Measurements from ENCODE around the gene SLC6A11. TPM values are rescaled to one million over a fixed set of nuclear protein-coding genes. Genes with fewer than 3 reads are reported as not detected.

The SLC6A11 gene
- total RNA-seq, 2 donors from 2014 or later = not detected

GRCh38 chr3:10808974-10809373 lies 7.1 kb upstream of the SLC6A11 start:
- Mint-ChIP-seq H3K9me3 (no peaks in the 10 kb centered on the region), H3K4me1 (ENCODE audit: low read depth in 2 of 2) (no peaks in the 10 kb centered on the region), H3K36me3 (no peaks in the 10 kb centered on the region), H3K27me3 (peaks cover 12 to 20% of the 10 kb centered on the region in 2 donors), H3K4me3 (no peak overlapping the region), H3K27ac (no peak overlapping the region)
- DNase-seq (ENCODE audit: low spot score) (no peak), ATAC-seq (no peak)

GRCh38 chr3:10810376-10810775 lies 5.7 kb upstream of the SLC6A11 start:
- H3K27me3 Mint-ChIP-seq = peaks cover 21 to 29% of the 10 kb centered on the region in 2 donors

DNA sequence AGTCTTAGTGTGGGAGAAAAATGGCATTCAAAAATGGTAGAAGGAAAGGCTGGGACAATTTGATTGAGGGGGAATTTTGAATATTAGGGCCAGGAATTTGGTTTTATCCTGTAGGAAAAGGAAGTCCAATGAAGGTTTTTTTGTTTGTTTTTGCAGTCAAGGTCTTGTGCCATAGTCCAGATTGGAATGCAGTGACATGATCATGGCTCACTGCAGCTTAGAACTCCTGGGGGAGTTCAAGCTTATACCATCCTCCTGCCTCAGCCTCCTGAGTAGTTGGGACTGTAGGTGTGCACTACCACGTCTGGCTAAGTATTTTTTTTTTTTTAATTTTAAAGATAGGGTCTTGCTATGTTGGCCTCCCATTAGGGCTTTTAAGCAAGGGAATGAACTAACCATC lies 2.6 kb upstream of the SLC6A11 start:
- no peak for ATAC-seq
- peaks cover 13 to 33% of the 10 kb centered on the region in 2 donors for H3K27me3 Mint-ChIP-seq
- H3K36me3 Mint-ChIP-seq = no peaks in the 10 kb centered on the region
- H3K4me3 Mint-ChIP-seq = no peak overlapping the region
- no peaks in the 10 kb centered on the region for H3K9me3 Mint-ChIP-seq
- H3K4me1 Mint-ChIP-seq (ENCODE audit: low read depth in 2 of 2) = no peaks in the 10 kb centered on the region
- H3K27ac Mint-ChIP-seq = no peak overlapping the region
- DNase-seq (ENCODE audit: low spot score) = no peak

More at GRCh38 chr3:10810376-10810775, 5.7 kb upstream of the SLC6A11 start:
- no peak overlapping the region for H3K27ac Mint-ChIP-seq
- H3K4me3 Mint-ChIP-seq = no peak overlapping the region
- no peak for ATAC-seq
- H3K9me3 Mint-ChIP-seq = no peaks in the 10 kb centered on the region
- no peak for DNase-seq (ENCODE audit: low spot score)
- H3K4me1 Mint-ChIP-seq (ENCODE audit: low read depth in 2 of 2) = no peaks in the 10 kb centered on the region
- H3K36me3 Mint-ChIP-seq = no peaks in the 10 kb centered on the region

GRCh38 chr3:10814623-10815022 lies 1.4 kb upstream of the SLC6A11 start:
- ATAC-seq (no peak), DNase-seq (ENCODE audit: low spot score) (no peak)
- no peaks in the 10 kb centered on the region for H3K36me3 Mint-ChIP-seq
- no peaks in the 10 kb centered on the region for H3K4me1 Mint-ChIP-seq (ENCODE audit: low read depth in 2 of 2)
- H3K9me3 Mint-ChIP-seq = no peaks in the 10 kb centered on the region
- H3K4me3 Mint-ChIP-seq = no peak overlapping the region
- no peak overlapping the region for H3K27ac Mint-ChIP-seq
- H3K27me3 Mint-ChIP-seq = peaks cover 13 to 33% of the 10 kb centered on the region in 2 donors

GRCh38 chr3:10815487-10815886 lies 541 bp upstream of the SLC6A11 start:
- ATAC-seq = no peak
- H3K27me3 Mint-ChIP-seq = peaks cover 13 to 36% of the 10 kb centered on the region in 2 donors
- no peak overlapping the region for H3K27ac Mint-ChIP-seq
- H3K9me3 Mint-ChIP-seq = no peaks in the 10 kb centered on the region
- no peak overlapping the region for H3K4me3 Mint-ChIP-seq
- no peaks in the 10 kb centered on the region for H3K4me1 Mint-ChIP-seq (ENCODE audit: low read depth in 2 of 2)
- no peak for DNase-seq (ENCODE audit: low spot score)
- no peaks in the 10 kb centered on the region for H3K36me3 Mint-ChIP-seq

DNA sequence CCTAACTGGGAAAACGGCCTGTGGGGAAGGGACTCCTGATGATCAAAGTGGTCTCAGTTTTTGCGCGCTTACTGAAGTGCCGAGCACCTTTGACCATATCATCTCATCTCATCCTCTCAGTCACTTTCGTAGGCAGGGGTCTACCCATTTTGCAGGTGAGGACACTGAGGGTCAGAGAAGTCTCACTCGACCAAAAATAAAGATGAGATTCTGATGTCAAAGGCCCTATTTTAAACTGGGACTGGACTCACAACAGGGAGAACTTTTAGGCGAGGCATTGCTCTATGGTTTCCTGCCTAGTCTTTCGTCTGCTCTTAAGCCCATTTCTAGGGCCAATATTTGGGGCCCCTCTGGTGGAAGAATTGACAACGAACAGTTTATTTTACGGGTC lies 830 bp downstream of the SLC6A11 start:
- peaks cover 14 to 26% of the 10 kb centered on the region in 2 donors for H3K27me3 Mint-ChIP-seq
- DNase-seq (ENCODE audit: low spot score) (no peak), ATAC-seq (no peak)
- no peaks in the 10 kb centered on the region for H3K36me3 Mint-ChIP-seq
- H3K4me1 Mint-ChIP-seq (ENCODE audit: low read depth in 2 of 2) = no peaks in the 10 kb centered on the region
- H3K4me3 Mint-ChIP-seq = no peak overlapping the region
- no peaks in the 10 kb centered on the region for H3K9me3 Mint-ChIP-seq
- no peak overlapping the region for H3K27ac Mint-ChIP-seq

GRCh38 chr3:10817506-10817905 lies 1.5 kb downstream of the SLC6A11 start:
- DNase-seq (ENCODE audit: low spot score) (no peak), ATAC-seq (no peak)
- no peak overlapping the region for H3K4me3 Mint-ChIP-seq
- H3K4me1 Mint-ChIP-seq (ENCODE audit: low read depth in 2 of 2) = no peaks in the 10 kb centered on the region
- no peak overlapping the region for H3K27ac Mint-ChIP-seq
- H3K9me3 Mint-ChIP-seq = no peaks in the 10 kb centered on the region
- peaks cover 15 to 26% of the 10 kb centered on the region in 2 donors for H3K27me3 Mint-ChIP-seq
- H3K36me3 Mint-ChIP-seq = no peaks in the 10 kb centered on the region

- Mint-ChIP-seq H3K27ac (no peak overlapping the region), H3K27me3 (peaks cover 8 to 12% of the 10 kb centered on the region in 2 donors), H3K9me3 (no peaks in the 10 kb centered on the region), H3K4me1 (ENCODE audit: low read depth in 2 of 2) (no peaks in the 10 kb centered on the region), H3K36me3 (no peaks in the 10 kb centered on the region), H3K4me3 (no peak overlapping the region)
- DNase-seq (ENCODE audit: low spot score) = no peak
- ATAC-seq = no peak
These were observed 6.0 kb downstream of the SLC6A11 start for GRCh38 chr3:10822055-10822454.

DNA sequence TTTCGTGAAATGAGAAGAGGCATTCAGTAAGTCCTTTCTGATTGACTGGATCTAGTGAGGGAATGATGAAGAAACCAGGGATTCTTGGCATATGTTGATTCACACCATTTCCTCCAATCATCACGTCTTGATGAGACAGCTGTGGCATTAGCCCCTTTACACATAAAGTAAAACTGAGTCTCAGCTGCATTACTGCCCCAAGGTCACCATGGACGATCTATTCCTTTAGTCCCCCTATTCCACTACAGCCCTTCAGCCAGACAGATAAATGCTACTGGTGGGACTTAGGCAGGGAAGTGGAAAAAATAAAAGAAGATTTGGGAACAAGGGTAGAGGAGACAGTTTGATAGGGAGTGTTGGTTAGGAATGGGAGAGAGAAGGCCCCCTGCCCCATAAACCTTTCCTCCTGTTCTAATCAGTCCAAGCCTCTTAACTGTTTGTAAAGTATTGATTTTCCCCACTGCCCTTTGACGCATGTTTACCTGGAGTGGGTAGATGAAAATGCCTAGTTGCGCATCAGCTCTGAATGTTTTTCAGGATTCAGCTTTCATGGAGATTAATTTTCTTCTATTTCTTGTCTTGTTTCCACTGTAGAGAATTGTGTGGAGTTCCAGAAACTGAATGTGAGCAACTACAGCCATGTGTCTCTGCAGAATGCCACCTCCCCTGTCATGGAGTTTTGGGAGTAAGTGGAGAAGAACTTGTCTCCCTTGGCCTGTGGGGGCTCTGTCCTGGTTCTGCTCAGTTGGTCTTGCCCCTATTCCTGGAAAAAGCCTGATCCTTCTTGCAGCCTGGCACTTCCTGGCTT lies 6.9 kb downstream of the SLC6A11 start:
- Mint-ChIP-seq H3K4me3 (no peak overlapping the region), H3K27ac (no peak overlapping the region), H3K36me3 (no peaks in the 10 kb centered on the region), H3K9me3 (no peaks in the 10 kb centered on the region), H3K4me1 (ENCODE audit: low read depth in 2 of 2) (no peaks in the 10 kb centered on the region), H3K27me3 (peaks cover 8 to 12% of the 10 kb centered on the region in 2 donors)
- DNase-seq (ENCODE audit: low spot score) = no peak
- no peak for ATAC-seq

- no peak overlapping the region for H3K4me3 Mint-ChIP-seq
- no peaks in the 10 kb centered on the region for H3K4me1 Mint-ChIP-seq (ENCODE audit: low read depth in 2 of 2)
- H3K27ac Mint-ChIP-seq = no peak overlapping the region
- H3K9me3 Mint-ChIP-seq = no peaks in the 10 kb centered on the region
- no peaks in the 10 kb centered on the region for H3K36me3 Mint-ChIP-seq
- H3K27me3 Mint-ChIP-seq = peaks cover 8 to 12% of the 10 kb centered on the region in 2 donors
- DNase-seq (ENCODE audit: low spot score) (no peak), ATAC-seq (no peak)
These were observed 7.4 kb downstream of the SLC6A11 start for GRCh38 chr3:10823516-10823818.

DNA sequence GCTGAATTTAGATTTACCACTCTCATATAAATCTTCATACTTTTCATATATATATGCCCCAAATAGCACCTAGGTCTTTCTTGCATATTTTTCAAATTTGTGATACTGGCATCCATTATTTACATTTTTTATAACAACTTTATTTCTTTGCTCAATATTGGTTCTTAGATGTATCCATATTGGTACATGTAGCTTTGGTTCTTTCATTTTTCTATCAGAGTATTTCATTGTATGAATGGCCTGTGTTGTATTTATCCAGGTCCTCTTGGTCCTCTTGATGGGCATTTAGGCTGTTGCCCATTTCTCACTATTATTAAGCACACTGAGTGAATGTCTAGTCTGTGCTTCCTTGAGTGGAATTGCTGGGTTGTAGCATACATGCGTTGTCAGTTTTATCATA lies 8.4 kb downstream of the SLC6A11 start:
- ATAC-seq = no peak
- Mint-ChIP-seq H3K4me3 (no peak overlapping the region), H3K27ac (no peak overlapping the region), H3K27me3 (peaks cover 5 to 12% of the 10 kb centered on the region in 2 donors), H3K9me3 (no peaks in the 10 kb centered on the region), H3K36me3 (no peaks in the 10 kb centered on the region), H3K4me1 (ENCODE audit: low read depth in 2 of 2) (no peaks in the 10 kb centered on the region)
- DNase-seq (ENCODE audit: low spot score) = no peak

- Mint-ChIP-seq H3K9me3 (no peaks in the 10 kb centered on the region), H3K36me3 (no peaks in the 10 kb centered on the region), H3K27me3 (peaks cover 7 to 36% of the 10 kb centered on the region in 2 donors), H3K4me1 (ENCODE audit: low read depth in 2 of 2) (no peaks in the 10 kb centered on the region), H3K4me3 (no peak overlapping the region), H3K27ac (no peak overlapping the region)
- ATAC-seq (no peak), DNase-seq (ENCODE audit: low spot score) (no peak)
These were observed 17.9 kb downstream of the SLC6A11 start for GRCh38 chr3:10833855-10834414.

GRCh38 chr3:10834951-10835350 lies 18.9 kb downstream of the SLC6A11 start:
- no peaks in the 10 kb centered on the region for H3K36me3 Mint-ChIP-seq
- no peaks in the 10 kb centered on the region for H3K9me3 Mint-ChIP-seq
- DNase-seq (ENCODE audit: low spot score) (no peak), ATAC-seq (no peak)
- H3K4me1 Mint-ChIP-seq (ENCODE audit: low read depth in 2 of 2) = no peaks in the 10 kb centered on the region
- H3K4me3 Mint-ChIP-seq = no peak overlapping the region
- H3K27me3 Mint-ChIP-seq = peaks cover 14 to 39% of the 10 kb centered on the region in 2 donors
- no peak overlapping the region for H3K27ac Mint-ChIP-seq

DNA sequence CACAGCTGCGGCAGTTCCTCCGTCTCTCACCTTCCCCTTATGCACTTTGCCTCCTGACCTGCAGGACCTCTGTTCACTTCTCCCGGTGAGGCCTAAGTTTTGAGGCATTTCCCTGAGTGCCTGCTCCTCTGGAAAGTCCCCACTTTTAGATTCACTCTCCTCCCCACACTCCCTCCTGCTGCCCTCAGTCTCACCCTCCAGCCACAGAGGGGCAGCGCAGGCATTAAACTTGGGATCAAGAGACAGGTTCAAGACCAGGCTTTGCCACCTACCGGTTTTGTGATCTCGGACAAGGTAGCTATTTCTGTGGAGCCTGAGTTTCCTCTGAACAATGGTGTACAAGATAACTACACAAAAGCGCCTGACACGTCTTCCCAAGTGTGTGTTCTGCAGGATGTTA lies 19.4 kb downstream of the SLC6A11 start:
- DNase-seq (ENCODE audit: low spot score) = no peak
- no peaks in the 10 kb centered on the region for H3K9me3 Mint-ChIP-seq
- peaks cover 14 to 39% of the 10 kb centered on the region in 2 donors for H3K27me3 Mint-ChIP-seq
- no peaks in the 10 kb centered on the region for H3K4me1 Mint-ChIP-seq (ENCODE audit: low read depth in 2 of 2)
- no peaks in the 10 kb centered on the region for H3K36me3 Mint-ChIP-seq
- no peak overlapping the region for H3K27ac Mint-ChIP-seq
- no peak for ATAC-seq
- H3K4me3 Mint-ChIP-seq = no peak overlapping the region

Measured in natural killer cell treated with Interleukin-12 subunit alpha and Interleukin-12 subunit beta and Interleukin-15 and Interleukin-18, amount 100 ng/mL, for 72 hours (primary cell).